H54 (cell line): ENCODE measurements around the gene FGFBP3.

Experiments
- DNase-seq: peaks from one replicate; pipeline ENCODE4 v3.0.0; 2011; ENCODE audit warnings: low spot score, mixed read lengths; ENCODE audit not compliant: insufficient read length
- FAIRE-seq: peaks from 3 replicates; lab custom pipeline; 2011; peaks lifted over from hg19 to GRCh38; lab: Jason Lieb, UNC
- POLR2A ChIP-seq: IDR thresholded peaks from 2 replicates; pipeline ENCODE4 v1.6.1; 2011; ENCODE audit warnings: low read depth, mild to moderate bottlenecking, low read length

FGFBP3 gene

GRCh38 chr10:91887272-91888076 is 21.8 kb downstream of the FGFBP3 start:
- no peak for TF ChIP-seq POLR2A
- DNase-seq: no peak
- FAIRE-seq: no peak

GRCh38 chr10:91886954-91887271 is 22.4 kb downstream of the FGFBP3 start:
- FAIRE-seq: no peak
- no peak for TF ChIP-seq POLR2A
- no peak for DNase-seq

GRCh38 chr10:91885362-91886079 is 23.8 kb downstream of the FGFBP3 start:
- no peak for DNase-seq
- no peak for FAIRE-seq
- no peak for TF ChIP-seq POLR2A

GRCh38 chr10:91884536-91884935 is 24.8 kb downstream of the FGFBP3 start:
- no peak for DNase-seq
- FAIRE-seq: no peak
- TF ChIP-seq POLR2A: no peak

GRCh38 chr10:91883549-91884444 is 25.5 kb downstream of the FGFBP3 start:
- no peak for FAIRE-seq
- no peak for TF ChIP-seq POLR2A
- no peak for DNase-seq

GRCh38 chr10:91880310-91880709 is 29.0 kb downstream of the FGFBP3 start:
- FAIRE-seq: no peak
- no peak for TF ChIP-seq POLR2A
- no peak for DNase-seq

- no peak for DNase-seq
- no peak for FAIRE-seq
- TF ChIP-seq POLR2A: no peak
These were observed 29.6 kb downstream of the FGFBP3 start for GRCh38 chr10:91879515-91880170.

GRCh38 chr10:91875779-91876178 is 33.5 kb downstream of the FGFBP3 start:
- no peak for FAIRE-seq
- no peak for TF ChIP-seq POLR2A
- DNase-seq: no peak

- no peak for TF ChIP-seq POLR2A
- FAIRE-seq (no peak), DNase-seq (no peak)
These were observed 34.1 kb downstream of the FGFBP3 start for GRCh38 chr10:91875156-91875555.

- no peak for DNase-seq
- TF ChIP-seq POLR2A: no peak
- peak; percentile 45 for FAIRE-seq
These were observed 43.7 kb downstream of the FGFBP3 start for GRCh38 chr10:91865562-91866081.

GRCh38 chr10:91864744-91865143 is 44.5 kb downstream of the FGFBP3 start:
- no peak for DNase-seq
- FAIRE-seq: peak; percentile 69
- no peak for TF ChIP-seq POLR2A

- TF ChIP-seq POLR2A: no peak
- DNase-seq (no peak), FAIRE-seq (no peak)
These were observed 45.2 kb downstream of the FGFBP3 start for GRCh38 chr10:91864099-91864498.

- DNase-seq (no peak), FAIRE-seq (peak; percentile 65)
- TF ChIP-seq POLR2A: no peak
These were observed 48.4 kb downstream of the FGFBP3 start for GRCh38 chr10:91860885-91861284.
